DND-41 (cell line): ENCODE results near the gene MARK4.

ENCODE experiments used
- CTCF ChIP-seq: IDR thresholded peaks from 2 replicates; pipeline ENCODE4 v1.5.1; 2012; ENCODE audit warnings: borderline replicate concordance, low read length, moderate library complexity, mild to moderate bottlenecking; ENCODE audit not compliant: poor library complexity, severe bottlenecking; ENCODE audit errors: extremely low read depth
- EZH2 ChIP-seq: IDR thresholded peaks from 3 replicates; pipeline ENCODE4 v1.6.1; 2012; ENCODE audit warnings: borderline replicate concordance, low read depth, mild to moderate bottlenecking, moderate library complexity, low read length, inconsistent platforms; ENCODE audit not compliant: severe bottlenecking

- no peak for TF ChIP-seq CTCF
- no peak for TF ChIP-seq EZH2
Observed at GRCh38 chr19:45306040-45306439, 55.0 kb downstream of the MARK4 start.
